Left ventricle myocardium inferior (tissue), 1 donor: ENCODE measurements around the gene GPATCH2. TPM values are rescaled to one million over a fixed set of nuclear protein-coding genes. Genes with fewer than 3 reads are reported as not detected.

Experiments used
- DNase-seq: peaks from one replicate; pipeline ENCODE4 v3.0.0-alpha.2; 2020
- H3K27ac ChIP-seq: fragments of 200-600 bp; replicated peaks from 2 replicates; pipeline ENCODE4 v1.8.0; 2021
- H3K27me3 ChIP-seq: fragments of 200-600 bp; 2 replicates; pipeline ENCODE4 v1.8.0; 2021; ENCODE audit warnings: low read depth
- H3K36me3 ChIP-seq: fragments of 200-600 bp; 2 replicates; pipeline ENCODE4 v1.8.0; 2021
- H3K4me1 ChIP-seq: fragments of 200-600 bp; 2 replicates; pipeline ENCODE4 v1.8.0; 2021
- H3K4me3 ChIP-seq: fragments of 200-600 bp; 2 replicates; pipeline ENCODE4 v1.8.0; 2021; ENCODE audit warnings: mild to moderate bottlenecking, moderate library complexity
- H3K9me3 ChIP-seq: fragments of 200-600 bp; replicated peaks from 2 replicates; pipeline ENCODE4 v1.8.0; 2021
- intact Hi-C: fragments of 100-400 bp; cut with micrococcal nuclease; formaldehyde crosslinking; loops from one replicate; pipeline ENCODE4 v1.11.0; 2022
- total RNA-seq: library from RNA; stranded (reverse); fragmentation: NEBNext Ultra II Directional; extraction: Animal tissue kit (Norgen Biotek cat#: 25700); gene quantifications from one replicate; pipeline ENCODE4 v1.2.1, GENCODE V29; 2021
- TF ChIP-seq, protein P1 (sequence below): fragments of 200-600 bp; IDR thresholded peaks from 2 replicates; pipeline ENCODE4 v1.8.0; 2021; ENCODE audit warnings: antibody characterized with exemption, mild to moderate bottlenecking, borderline replicate concordance
- donor health status: DM: no; HTN: yes; CAD: no; lungs with severe emphysema.

Gene GPATCH2
- total RNA-seq, 1 donor from 2014 or later: 7.0 TPM

GRCh38 chr1:217506878-217507277 is 124.0 kb downstream of the GPATCH2 start:
- Histone ChIP-seq H3K4me1 (no peaks in the 10 kb centered on the region), H3K36me3 (peaks cover 12% of the 10 kb centered on the region), H3K4me3 (no peak overlapping the region), H3K27me3 (no peaks in the 10 kb centered on the region), H3K9me3 (no peaks in the 10 kb centered on the region), H3K27ac (no peak overlapping the region)
- DNase-seq: no peak
- TF ChIP-seq, protein P1, sequence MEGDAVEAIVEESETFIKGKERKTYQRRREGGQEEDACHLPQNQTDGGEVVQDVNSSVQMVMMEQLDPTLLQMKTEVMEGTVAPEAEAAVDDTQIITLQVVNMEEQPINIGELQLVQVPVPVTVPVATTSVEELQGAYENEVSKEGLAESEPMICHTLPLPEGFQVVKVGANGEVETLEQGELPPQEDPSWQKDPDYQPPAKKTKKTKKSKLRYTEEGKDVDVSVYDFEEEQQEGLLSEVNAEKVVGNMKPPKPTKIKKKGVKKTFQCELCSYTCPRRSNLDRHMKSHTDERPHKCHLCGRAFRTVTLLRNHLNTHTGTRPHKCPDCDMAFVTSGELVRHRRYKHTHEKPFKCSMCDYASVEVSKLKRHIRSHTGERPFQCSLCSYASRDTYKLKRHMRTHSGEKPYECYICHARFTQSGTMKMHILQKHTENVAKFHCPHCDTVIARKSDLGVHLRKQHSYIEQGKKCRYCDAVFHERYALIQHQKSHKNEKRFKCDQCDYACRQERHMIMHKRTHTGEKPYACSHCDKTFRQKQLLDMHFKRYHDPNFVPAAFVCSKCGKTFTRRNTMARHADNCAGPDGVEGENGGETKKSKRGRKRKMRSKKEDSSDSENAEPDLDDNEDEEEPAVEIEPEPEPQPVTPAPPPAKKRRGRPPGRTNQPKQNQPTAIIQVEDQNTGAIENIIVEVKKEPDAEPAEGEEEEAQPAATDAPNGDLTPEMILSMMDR: no peak
- intact Hi-C loops: no loop called here

GRCh38 chr1:217498209-217498608 is 132.7 kb downstream of the GPATCH2 start:
- TF ChIP-seq, protein P1: no peak
- no peak overlapping the region for H3K27ac ChIP-seq
- H3K4me1 ChIP-seq: no peaks in the 10 kb centered on the region
- H3K27me3 ChIP-seq: no peaks in the 10 kb centered on the region
- intact Hi-C loops: no loop called here
- H3K36me3 ChIP-seq: peaks cover 8% of the 10 kb centered on the region
- no peak for DNase-seq
- H3K4me3 ChIP-seq: no peak overlapping the region
- no peaks in the 10 kb centered on the region for H3K9me3 ChIP-seq

GRCh38 chr1:217495249-217495648 is 135.6 kb downstream of the GPATCH2 start:
- no peaks in the 10 kb centered on the region for H3K9me3 ChIP-seq
- no peaks in the 10 kb centered on the region for H3K4me1 ChIP-seq
- no peaks in the 10 kb centered on the region for H3K27me3 ChIP-seq
- no peak for DNase-seq
- intact Hi-C loops: no loop called here
- peaks cover 22% of the 10 kb centered on the region for H3K36me3 ChIP-seq
- H3K27ac ChIP-seq: no peak overlapping the region
- TF ChIP-seq, protein P1: no peak
- H3K4me3 ChIP-seq: no peak overlapping the region

DNA sequence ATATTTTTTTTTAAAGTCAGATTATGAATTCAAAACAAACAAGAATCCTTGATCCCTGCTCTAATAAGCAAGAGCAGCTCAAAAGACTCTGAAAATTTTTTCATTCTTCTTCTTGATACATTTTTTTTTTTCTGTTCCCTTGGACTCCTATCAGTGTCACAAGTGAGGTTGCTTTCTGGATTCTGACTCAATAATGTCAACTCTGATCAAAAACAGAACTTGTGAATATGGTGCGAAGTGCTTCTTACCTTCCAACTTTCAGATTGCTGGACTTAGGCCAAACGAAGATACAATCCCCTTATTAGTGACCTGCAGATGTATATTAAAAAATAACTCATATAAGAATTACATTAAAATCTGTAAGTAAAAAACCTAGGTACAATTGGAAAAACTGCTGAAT is 136.1 kb downstream of the GPATCH2 start:
- H3K4me1 ChIP-seq: no peaks in the 10 kb centered on the region
- TF ChIP-seq, protein P1: no peak
- H3K27ac ChIP-seq: no peak overlapping the region
- H3K4me3 ChIP-seq: no peak overlapping the region
- H3K36me3 ChIP-seq: peaks cover 22% of the 10 kb centered on the region
- no peaks in the 10 kb centered on the region for H3K27me3 ChIP-seq
- DNase-seq: no peak
- H3K9me3 ChIP-seq: no peaks in the 10 kb centered on the region
- intact Hi-C loops: no loop called here

GRCh38 chr1:217493290-217493689 is 137.6 kb downstream of the GPATCH2 start:
- Histone ChIP-seq H3K27ac (no peak overlapping the region), H3K4me1 (no peaks in the 10 kb centered on the region), H3K27me3 (no peaks in the 10 kb centered on the region), H3K9me3 (no peaks in the 10 kb centered on the region), H3K4me3 (no peak overlapping the region), H3K36me3 (peaks cover 26% of the 10 kb centered on the region)
- intact Hi-C loops: no loop called here
- TF ChIP-seq, protein P1: no peak
- DNase-seq: no peak

DNA sequence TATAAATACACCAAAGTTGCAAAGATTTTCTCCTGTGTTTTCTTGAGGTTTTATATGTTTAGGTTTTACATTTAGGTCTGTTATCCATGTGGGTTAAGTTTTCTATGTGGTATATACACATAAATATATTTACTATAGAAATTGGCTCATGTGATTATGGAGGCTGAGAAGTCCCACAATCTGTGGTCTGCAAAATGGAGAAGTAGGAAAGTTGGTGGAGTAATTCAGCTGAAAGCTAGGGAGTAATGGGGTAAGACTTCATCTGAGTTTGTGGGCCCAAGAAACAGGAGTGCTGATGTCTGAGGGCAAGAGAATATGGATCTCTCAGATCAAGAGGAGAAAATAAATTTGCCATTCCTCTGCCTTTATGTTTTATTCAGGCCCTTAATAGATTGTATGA is 146.0 kb downstream of the GPATCH2 start:
- TF ChIP-seq, protein P1: no peak
- Histone ChIP-seq H3K4me3 (no peak overlapping the region), H3K27me3 (no peaks in the 10 kb centered on the region), H3K4me1 (no peaks in the 10 kb centered on the region), H3K27ac (no peak overlapping the region), H3K9me3 (peaks cover 13% of the 10 kb centered on the region), H3K36me3 (peaks cover 21% of the 10 kb centered on the region)
- DNase-seq: no peak
- intact Hi-C loops: no loop called here
